LNCAP (cell line): Measurements from ENCODE around the gene ZNF134.

Experiments
- TF ChIP-seq, protein P1 (sequence below): fragments of 450-650 bp; IDR thresholded peaks from 2 replicates; pipeline ENCODE4 v1.5.1; 2017; ENCODE audit warnings: mild to moderate bottlenecking

The ZNF134 gene

DNA sequence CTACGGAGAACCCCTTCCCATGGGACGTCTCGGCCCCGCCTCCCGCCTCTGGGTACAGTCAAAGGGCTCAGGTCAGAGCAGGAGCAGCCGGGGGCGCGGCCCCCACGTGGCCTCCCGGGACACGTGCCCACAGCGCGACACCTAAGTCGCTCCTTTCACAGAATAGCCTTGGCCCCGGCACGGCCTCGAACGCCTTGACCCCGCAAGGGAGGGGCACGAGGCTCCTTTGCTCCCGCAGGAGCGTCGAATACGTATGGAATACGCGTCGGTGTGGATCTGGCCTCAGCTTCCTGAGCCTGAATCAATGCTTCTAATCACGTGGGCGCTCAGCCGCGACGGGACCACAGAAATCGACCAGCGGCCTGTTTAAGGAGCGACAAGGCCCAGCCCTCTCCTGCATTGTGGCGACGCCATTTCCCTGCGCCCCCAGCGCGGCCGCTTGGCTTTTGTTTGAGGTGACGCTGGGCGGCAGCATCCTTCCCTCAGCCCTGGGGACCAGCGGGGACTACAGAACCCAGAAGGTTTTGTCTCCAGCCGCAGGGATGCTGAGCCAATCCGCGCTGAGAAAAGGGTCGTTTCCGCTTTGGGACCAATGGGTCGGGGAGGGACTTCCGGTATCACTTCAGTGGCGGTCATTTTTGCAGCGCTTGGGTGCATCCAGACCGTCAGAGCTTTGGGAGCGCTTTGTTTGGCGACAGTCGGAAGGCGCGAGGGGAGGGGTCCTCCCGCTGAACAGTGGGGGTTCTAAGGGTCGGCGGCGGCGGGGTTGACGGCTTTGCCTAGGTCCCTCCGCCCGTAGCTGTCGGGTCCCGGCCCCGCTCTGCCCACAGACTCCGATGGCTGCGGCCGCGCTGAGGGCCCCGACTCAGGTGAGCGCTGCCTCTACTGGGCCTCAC, 30.3 kb upstream of the ZNF134 start, which contains the start of gene ZIK1:
TSS of gene ZIK1 (plus strand) at position 625 of the 896 bp plus-strand sequence. CDS start at position 837, 212 bp downstream.
- TF ChIP-seq, protein P1, sequence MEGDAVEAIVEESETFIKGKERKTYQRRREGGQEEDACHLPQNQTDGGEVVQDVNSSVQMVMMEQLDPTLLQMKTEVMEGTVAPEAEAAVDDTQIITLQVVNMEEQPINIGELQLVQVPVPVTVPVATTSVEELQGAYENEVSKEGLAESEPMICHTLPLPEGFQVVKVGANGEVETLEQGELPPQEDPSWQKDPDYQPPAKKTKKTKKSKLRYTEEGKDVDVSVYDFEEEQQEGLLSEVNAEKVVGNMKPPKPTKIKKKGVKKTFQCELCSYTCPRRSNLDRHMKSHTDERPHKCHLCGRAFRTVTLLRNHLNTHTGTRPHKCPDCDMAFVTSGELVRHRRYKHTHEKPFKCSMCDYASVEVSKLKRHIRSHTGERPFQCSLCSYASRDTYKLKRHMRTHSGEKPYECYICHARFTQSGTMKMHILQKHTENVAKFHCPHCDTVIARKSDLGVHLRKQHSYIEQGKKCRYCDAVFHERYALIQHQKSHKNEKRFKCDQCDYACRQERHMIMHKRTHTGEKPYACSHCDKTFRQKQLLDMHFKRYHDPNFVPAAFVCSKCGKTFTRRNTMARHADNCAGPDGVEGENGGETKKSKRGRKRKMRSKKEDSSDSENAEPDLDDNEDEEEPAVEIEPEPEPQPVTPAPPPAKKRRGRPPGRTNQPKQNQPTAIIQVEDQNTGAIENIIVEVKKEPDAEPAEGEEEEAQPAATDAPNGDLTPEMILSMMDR: no peak; the same call in 1 of the 2 replicates

DNA sequence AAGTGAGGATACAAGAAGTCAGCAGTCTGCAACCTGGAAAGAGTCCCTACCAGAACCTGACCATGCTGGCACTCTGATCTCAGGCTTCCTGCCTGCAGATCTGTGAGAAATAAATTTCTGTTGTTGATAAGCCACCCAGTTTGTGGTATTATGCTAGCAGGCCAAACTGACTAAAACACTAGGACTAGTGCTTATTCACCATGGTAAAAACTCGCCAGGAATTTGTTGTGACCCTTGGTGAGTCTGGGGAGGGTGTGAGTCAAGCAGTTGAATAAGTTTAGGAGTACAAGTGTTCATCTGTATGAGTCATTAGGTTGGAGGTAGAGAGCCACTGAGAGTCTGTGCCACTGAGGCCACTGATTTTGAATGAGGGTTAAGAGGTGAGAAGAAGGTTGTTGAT, 26.5 kb upstream of the ZNF134 start:
- TF ChIP-seq, protein P1: no peak

DNA sequence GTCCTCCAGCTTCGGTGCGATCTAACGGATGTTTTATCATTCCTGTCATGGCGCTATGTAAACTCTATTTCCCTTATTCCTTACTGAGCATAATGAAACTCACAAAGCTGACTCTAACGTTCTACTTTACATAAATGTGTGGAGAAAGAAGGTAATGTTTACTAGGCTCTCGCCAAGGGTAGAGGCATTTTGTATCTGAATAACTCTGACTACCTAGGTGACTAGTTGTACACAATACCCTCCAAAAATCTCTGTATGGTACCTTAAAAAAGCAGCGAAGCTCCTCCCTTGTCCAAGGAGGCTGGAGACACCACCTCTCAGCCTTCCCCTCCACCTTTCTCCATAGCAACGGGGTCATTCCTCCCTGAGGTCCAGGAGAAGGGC, 14.7 kb upstream of the ZNF134 start:
- TF ChIP-seq, protein P1: no peak

DNA sequence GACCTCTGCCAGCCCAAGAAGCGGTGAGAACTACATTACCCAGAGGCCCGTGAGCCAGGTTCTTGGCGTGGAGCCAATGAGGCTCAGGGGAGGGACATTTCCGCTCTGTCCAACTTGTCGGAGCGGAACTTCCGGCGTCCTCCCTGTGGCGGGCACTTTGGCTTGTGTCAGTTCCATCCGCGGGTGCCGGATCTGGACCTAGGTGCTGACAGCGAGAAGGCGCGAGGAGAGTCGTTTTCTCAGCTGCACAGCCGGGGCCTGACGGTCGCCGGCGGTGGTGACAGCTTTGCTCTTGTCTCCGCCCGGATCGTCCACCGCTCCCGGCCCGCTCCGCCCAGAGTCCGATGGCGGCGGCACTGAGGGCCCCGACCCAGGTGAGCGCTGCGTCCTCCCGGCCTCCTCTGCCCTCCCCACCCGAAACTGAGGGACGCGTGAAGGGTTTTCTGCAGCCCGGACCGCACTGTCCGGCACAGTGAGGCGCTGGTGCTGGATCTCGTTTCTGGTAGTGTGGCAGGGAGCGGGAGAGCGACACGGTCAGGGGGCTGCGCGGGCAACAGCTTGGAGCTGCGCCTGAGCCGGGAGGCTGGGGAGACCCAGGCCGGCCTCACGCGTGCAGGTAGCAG, 14.2 kb upstream of the ZNF134 start, which contains the start of gene ZNF530:
TSS of gene ZNF530 (plus strand) at position 125 of the 623 bp plus-strand sequence. CDS start 4,461 bp downstream, outside the sequence.
- TF ChIP-seq, protein P1: no peak

DNA sequence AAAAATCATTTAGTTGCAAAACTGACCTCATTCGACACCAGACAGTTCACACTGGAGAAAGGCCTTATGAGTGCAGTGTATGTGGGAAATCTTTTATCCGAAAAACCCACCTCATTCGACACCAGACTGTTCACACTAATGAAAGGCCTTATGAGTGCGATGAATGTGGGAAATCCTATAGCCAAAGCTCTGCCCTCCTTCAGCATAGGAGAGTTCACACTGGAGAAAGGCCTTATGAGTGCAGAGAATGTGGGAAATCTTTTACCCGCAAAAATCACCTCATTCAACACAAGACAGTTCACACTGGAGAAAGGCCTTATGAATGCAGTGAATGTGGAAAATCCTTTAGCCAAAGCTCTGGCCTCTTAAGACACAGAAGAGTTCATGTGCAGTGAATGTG, 7.1 kb upstream of the ZNF134 start:
- TF ChIP-seq, protein P1: no peak

DNA sequence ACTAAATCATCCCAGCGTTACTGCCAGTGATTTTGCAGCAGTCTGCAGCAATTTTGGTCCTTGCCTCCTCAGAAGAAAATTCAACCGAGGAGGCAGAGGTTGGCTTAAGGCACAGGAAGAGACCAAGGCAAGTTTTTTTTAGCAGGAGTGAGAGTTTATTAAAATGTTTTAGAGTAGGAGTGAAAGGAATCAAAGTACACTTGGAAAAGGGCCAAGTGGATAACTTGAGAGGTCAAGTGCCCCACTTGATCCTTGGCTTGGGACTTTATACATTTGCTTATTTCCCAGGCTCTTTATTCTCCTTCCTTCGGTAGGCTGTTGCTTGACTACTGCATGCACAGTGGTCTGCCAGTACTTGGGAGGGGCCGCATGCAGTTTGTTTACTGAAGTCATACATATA, 2.9 kb upstream of the ZNF134 start:
- TF ChIP-seq, protein P1: no peak

DNA sequence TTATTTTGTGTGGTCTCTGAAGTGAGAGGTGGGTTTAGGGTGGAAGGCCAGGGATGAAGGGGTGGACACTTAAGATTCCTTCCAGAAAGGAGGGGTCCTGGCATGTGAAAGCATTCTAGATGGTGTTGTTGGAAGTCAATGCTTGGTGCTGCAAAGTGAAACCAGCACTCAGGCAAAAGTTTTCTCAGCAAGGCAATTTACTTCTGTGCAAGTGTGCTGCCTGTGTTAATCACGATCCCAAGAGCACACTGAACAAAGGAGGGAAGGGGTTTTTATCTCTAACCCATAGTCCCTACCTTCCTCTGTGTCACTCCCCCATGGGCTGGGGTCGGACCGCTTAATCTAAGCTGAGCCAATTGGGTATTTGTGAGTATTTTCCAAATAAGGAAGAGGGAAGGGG, 1.3 kb downstream of the ZNF134 start:
- TF ChIP-seq, protein P1: no peak
